Measurements from ENCODE around the gene ZNF37A. TPM values are rescaled to one million over a fixed set of nuclear protein-coding genes. Genes with fewer than 3 reads are reported as not detected.
"Not testable (repeated sequence)": the region's sequence is repeated elsewhere in the genome, so short reads cannot be mapped to it uniquely, and the experiment has no call there.

ZNF37A gene
- polyA plus RNA-seq (2012; ENCODE audit: low read depth, missing spikeins): 8.3 TPM

DNA sequence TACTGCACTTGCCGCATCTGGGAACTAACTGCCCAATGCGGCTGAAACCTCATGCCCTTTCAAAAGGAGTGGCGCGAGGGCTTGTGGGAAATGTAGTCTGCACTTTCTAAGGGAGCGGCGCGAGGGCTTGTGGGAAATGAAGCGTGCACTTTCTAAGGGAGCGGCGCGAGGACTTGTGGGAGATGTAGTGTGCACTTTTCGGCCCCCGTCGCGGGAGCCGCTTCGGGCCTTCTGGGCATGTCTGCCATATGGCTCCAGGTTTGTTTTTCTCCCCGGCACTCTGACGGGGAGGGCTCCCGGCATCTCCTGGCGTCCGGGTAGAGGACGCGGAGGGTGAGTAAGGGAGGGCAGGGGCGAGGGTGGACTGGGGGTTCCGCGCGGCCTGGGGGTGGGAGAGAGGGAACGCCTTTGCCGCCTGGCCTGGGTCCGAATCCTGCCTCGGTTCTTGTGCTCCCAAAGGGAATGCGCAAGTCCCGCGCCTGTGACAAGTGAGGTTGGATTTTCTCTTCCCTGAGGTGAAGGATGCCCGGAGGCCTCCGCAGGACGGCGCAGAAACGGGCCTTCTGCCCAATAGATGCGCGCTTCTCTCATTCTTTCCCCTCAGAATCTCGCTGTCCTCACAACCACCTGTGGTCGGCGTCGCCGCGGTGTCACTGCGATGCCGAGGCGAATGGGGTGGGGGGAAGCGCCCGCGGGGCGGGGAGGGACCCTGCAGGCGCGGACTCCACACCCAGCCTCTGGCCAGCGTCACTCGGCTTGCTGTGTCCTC lies at the start of gene ZNF37A:
Gene ZNF37A, plus strand, starts transcription at position 180 of the 769 bp plus-strand sequence. CDS start 2,281 bp downstream, outside the sequence.
- DNase-seq (ENCODE audit: insufficient read length, low spot score) (peak; percentile 62), FAIRE-seq (peak; percentile 71)
- no peak for TF ChIP-seq PAX5 (IDR thresholded peaks at IDR 0.05; ENCODE audit: insufficient read depth, low read length, severe bottlenecking)
- TF ChIP-seq TAF1 (IDR thresholded peaks at IDR 0.05; ENCODE audit: low read depth, low read length): 0 out of 2 replicates have a peak, but pooled peaks have one; percentile 42

DNA sequence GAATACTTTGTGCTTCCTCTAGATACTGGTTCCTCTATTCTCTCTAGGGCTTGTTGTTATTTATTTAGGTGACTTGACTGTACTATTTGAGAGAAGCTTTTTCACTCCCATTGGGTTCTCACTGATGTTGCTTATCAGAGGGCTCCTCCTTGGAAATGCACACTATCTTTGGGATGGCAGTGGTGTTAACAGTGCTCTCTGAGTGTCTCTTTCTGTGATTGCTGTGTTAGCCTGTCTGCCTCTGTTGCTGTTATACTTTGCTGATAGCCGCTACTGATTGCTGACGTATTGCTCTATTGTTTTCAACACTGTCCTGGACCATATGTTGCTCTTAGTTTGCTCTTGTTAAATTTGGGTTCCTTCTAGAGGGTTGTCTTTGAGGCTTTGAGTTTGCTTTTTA lies 49.0 kb upstream of the ZNF37A start:
- no peak for DNase-seq (ENCODE audit: insufficient read length, low spot score)
- TF ChIP-seq TAF1 (IDR thresholded peaks at IDR 0.05; ENCODE audit: low read depth, low read length): no peak
- no peak for TF ChIP-seq POLR2A (IDR thresholded peaks at IDR 0.05; ENCODE audit: low read depth, low read length)
- no peak for TF ChIP-seq POLR2AphosphoS5 (IDR thresholded peaks at IDR 0.05; ENCODE audit: low read depth, low read length)
- no peak for TF ChIP-seq PAX5 (IDR thresholded peaks at IDR 0.05; ENCODE audit: insufficient read depth, low read length, severe bottlenecking)
- TF ChIP-seq POU2F2 (IDR thresholded peaks at IDR 0.05; ENCODE audit: low read depth, low read length): no peak
- TF ChIP-seq SPI1 (IDR thresholded peaks at IDR 0.05; ENCODE audit: low read depth, low read length): no peak
- peak; percentile 63 for FAIRE-seq

DNA sequence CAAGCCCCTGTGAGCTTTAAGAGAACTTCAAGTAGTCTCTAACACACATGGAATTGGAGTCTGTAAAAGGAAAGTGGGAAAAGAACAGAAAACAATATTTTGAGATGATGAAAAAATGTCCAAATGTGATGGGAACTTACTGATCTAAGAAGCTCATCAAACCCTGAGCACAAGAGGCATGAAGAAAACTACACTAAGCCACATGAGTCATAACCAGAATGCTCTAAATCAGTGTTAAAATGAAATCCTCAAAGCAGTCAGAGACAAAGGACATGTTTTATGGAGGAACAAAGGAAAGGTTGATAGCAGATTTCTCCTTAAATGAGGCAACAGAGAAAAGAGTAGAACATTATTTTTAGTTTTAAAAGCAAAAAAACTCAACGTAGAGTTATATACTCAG lies 46.5 kb upstream of the ZNF37A start:
- FAIRE-seq (peak; percentile 9), DNase-seq (ENCODE audit: insufficient read length, low spot score) (no peak)
- TF ChIP-seq PAX5 (IDR thresholded peaks at IDR 0.05; ENCODE audit: insufficient read depth, low read length, severe bottlenecking) (no peak), POLR2AphosphoS5 (IDR thresholded peaks at IDR 0.05; ENCODE audit: low read depth, low read length) (no peak), TAF1 (IDR thresholded peaks at IDR 0.05; ENCODE audit: low read depth, low read length) (no peak), SPI1 (IDR thresholded peaks at IDR 0.05; ENCODE audit: low read depth, low read length) (no peak), POLR2A (IDR thresholded peaks at IDR 0.05; ENCODE audit: low read depth, low read length) (no peak), POU2F2 (IDR thresholded peaks at IDR 0.05; ENCODE audit: low read depth, low read length) (no peak)

DNA sequence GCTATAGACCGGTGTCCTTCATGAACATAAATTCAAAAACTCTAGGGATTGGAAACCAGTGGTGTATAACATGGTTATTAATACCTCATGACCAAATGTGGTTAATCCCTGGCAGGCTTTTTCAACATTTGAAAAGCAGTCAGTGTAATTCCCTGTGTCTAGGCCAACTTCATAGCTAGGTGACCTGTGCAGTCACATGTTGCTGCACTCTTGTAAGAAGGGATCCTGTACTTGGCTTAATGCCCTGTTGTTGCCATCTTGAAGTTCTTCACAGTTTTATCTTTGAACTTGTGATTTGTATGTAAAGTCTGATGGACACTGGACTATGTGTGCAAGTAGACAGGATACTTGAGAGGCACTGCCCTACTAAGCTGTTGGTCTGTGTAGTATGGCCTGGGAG lies 43.9 kb upstream of the ZNF37A start:
- FAIRE-seq: no peak
- TF ChIP-seq POU2F2 (IDR thresholded peaks at IDR 0.05; ENCODE audit: low read depth, low read length) (no peak), POLR2AphosphoS5 (IDR thresholded peaks at IDR 0.05; ENCODE audit: low read depth, low read length) (no peak), TAF1 (IDR thresholded peaks at IDR 0.05; ENCODE audit: low read depth, low read length) (no peak), PAX5 (IDR thresholded peaks at IDR 0.05; ENCODE audit: insufficient read depth, low read length, severe bottlenecking) (no peak), POLR2A (IDR thresholded peaks at IDR 0.05; ENCODE audit: low read depth, low read length) (no peak), SPI1 (IDR thresholded peaks at IDR 0.05; ENCODE audit: low read depth, low read length) (no peak)
- no peak for DNase-seq (ENCODE audit: insufficient read length, low spot score)

DNA sequence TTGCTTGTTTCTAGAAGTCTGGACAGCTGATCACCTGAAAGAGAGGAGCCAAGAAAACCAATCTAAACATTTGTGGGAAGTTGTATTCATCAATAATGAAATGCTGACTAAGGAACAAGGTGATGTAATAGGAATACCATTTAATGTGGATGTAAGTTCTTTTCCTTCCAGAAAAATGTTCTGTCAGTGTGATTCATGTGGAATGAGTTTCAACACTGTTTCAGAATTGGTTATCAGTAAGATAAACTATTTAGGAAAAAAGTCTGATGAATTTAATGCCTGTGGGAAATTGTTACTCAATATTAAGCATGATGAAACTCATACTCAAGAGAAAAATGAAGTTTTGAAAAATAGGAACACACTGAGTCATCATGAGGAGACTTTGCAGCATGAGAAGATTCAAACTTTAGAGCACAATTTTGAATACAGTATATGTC lies 39.8 kb upstream of the ZNF37A start:
- DNase-seq (ENCODE audit: insufficient read length, low spot score) (no peak), FAIRE-seq (no peak)
- TF ChIP-seq POLR2AphosphoS5 (IDR thresholded peaks at IDR 0.05; ENCODE audit: low read depth, low read length) (no peak), SPI1 (IDR thresholded peaks at IDR 0.05; ENCODE audit: low read depth, low read length) (no peak), POLR2A (IDR thresholded peaks at IDR 0.05; ENCODE audit: low read depth, low read length) (no peak), PAX5 (IDR thresholded peaks at IDR 0.05; ENCODE audit: insufficient read depth, low read length, severe bottlenecking) (no peak), POU2F2 (IDR thresholded peaks at IDR 0.05; ENCODE audit: low read depth, low read length) (no peak), TAF1 (IDR thresholded peaks at IDR 0.05; ENCODE audit: low read depth, low read length) (no peak)

DNA sequence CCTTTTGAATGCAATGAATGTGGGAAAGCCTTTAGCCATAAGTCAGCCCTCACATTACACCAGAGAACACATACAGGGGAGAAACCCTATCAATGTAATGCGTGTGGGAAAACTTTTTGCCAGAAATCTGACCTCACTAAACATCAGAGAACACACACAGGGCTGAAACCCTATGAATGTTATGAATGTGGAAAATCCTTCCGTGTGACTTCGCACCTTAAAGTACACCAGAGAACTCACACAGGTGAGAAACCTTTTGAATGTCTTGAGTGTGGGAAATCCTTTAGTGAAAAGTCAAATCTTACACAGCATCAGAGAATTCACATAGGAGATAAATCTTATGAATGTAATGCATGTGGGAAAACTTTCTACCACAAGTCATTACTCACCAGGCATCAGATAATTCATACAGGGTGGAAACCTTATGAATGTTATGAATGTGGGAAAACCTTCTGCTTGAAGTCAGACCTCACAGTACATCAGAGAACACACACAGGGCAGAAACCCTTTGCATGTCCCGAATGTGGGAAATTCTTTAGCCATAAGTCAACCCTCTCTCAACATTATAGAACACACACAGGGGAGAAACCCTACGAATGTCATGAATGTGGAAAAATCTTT lies 38.8 kb upstream of the ZNF37A start:
- not testable (repeated sequence) for DNase-seq (ENCODE audit: insufficient read length, low spot score)
- FAIRE-seq: peak; percentile 50

DNA sequence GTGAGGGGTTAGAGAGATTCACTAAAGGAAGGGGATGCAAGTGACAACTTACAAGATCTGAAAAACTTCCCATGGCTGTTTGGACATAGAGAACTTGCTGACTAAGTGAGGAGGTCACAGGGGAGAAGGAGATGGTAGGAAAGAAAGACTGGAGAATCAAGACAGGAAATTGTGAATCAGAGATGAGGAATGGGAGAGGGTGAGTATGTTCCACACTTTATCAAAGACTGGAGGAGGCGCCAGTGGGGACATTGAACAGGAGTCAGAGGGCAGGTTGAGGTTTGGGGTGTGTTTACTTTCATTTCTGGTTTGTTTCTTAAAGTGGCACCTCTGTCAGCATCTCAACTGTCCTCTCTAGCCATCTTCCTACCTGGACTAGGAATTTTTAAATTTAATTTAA lies 24.5 kb upstream of the ZNF37A start:
- DNase-seq (ENCODE audit: insufficient read length, low spot score); FAIRE-seq: not testable (repeated sequence)

DNA sequence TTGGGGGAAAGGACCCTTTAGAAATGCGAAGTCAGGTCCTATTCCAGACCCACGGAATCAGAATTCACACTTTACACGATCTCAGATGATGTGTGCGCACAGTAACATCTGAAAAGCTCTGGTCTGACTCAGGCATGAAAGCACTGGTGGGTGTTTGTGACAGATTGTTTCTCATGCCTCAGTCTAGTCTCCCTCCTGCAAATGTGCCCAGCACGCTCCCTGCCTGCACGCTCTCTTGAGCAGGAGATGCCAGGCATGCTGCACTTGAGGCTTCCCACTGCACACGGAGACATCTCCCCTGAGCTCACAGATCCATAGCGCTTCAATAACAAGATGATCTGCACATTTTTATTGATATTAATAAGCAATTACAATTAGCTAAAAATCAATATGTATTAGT lies 23.6 kb upstream of the ZNF37A start:
- TF ChIP-seq PAX5 (IDR thresholded peaks at IDR 0.05; ENCODE audit: insufficient read depth, low read length, severe bottlenecking) (no peak), TAF1 (IDR thresholded peaks at IDR 0.05; ENCODE audit: low read depth, low read length) (no peak), POLR2A (IDR thresholded peaks at IDR 0.05; ENCODE audit: low read depth, low read length) (no peak), POU2F2 (IDR thresholded peaks at IDR 0.05; ENCODE audit: low read depth, low read length) (no peak), SPI1 (IDR thresholded peaks at IDR 0.05; ENCODE audit: low read depth, low read length) (no peak), POLR2AphosphoS5 (IDR thresholded peaks at IDR 0.05; ENCODE audit: low read depth, low read length) (no peak)
- FAIRE-seq (no peak), DNase-seq (ENCODE audit: insufficient read length, low spot score) (no peak)

DNA sequence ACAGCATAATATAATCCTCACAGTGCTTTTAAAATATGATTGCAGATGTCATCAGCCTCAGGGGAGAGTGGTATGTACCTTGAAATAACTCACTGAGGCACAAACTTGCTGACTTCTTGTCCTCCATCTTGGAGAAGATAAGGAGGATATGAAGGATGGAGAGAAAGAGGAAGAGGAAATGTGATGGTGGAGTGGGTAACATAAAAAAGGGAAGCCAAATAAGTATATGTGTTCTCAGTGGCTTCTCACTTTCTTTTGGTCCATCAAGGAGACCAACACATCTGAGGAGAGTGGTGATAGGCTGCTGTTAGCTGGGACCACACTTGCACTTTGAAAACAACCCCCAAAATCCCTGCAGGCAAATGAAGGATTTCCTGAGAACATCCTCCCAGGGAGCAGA lies 21.6 kb upstream of the ZNF37A start:
- TF ChIP-seq POU2F2 (IDR thresholded peaks at IDR 0.05; ENCODE audit: low read depth, low read length): no peak
- TF ChIP-seq SPI1 (IDR thresholded peaks at IDR 0.05; ENCODE audit: low read depth, low read length): peak; percentile 52; the same call in 1 of the 2 replicates
- FAIRE-seq (no peak), DNase-seq (ENCODE audit: insufficient read length, low spot score) (no peak)

DNA sequence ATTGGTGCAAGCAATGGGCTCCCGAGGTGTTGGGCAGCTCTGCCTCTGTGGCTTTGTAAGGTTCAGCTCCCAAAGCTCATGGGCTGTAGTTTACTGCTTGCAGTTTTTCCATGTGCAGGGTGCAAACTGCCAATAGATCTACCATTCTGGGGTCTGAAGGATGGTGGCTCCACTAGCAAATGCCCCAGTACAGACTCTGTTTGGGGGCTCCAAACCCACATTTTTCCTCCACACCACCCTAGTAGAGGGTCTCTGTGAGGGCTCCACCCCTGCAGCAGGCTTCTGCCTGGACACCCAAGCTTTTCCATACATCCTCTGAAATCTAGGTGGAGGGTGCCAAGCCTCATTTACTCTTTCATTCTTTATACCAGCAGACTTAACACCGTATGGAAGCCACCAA lies 17.4 kb upstream of the ZNF37A start:
- DNase-seq (ENCODE audit: insufficient read length, low spot score): no peak
- no peak for FAIRE-seq
- no peak for TF ChIP-seq SPI1 (IDR thresholded peaks at IDR 0.05; ENCODE audit: low read depth, low read length)
- no peak for TF ChIP-seq POLR2AphosphoS5 (IDR thresholded peaks at IDR 0.05; ENCODE audit: low read depth, low read length)
- TF ChIP-seq POU2F2 (IDR thresholded peaks at IDR 0.05; ENCODE audit: low read depth, low read length): no peak
- TF ChIP-seq TAF1 (IDR thresholded peaks at IDR 0.05; ENCODE audit: low read depth, low read length): no peak
- no peak for TF ChIP-seq PAX5 (IDR thresholded peaks at IDR 0.05; ENCODE audit: insufficient read depth, low read length, severe bottlenecking)
- TF ChIP-seq POLR2A (IDR thresholded peaks at IDR 0.05; ENCODE audit: low read depth, low read length): no peak

DNA sequence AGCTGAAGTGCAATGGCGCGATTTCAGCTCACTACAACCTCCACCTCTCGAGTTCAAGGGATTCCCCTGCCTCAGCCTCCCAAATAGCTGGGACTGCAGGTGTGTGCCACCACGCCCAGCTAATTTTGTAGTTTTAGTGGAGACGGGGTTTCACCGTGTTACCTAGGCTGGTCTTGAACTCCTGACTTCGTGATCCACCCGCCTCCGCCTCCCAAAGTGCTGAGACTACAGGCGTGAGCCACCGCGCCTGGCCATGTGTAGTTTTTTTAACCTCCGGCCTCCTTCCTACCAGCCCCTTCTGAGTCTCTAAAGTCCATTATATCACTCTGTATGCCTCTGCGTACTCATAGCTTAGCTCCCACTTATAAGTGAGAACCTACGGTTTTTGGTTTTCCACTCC lies 819 bp upstream of the ZNF37A start:
- not testable (repeated sequence) for FAIRE-seq; DNase-seq (ENCODE audit: insufficient read length, low spot score)

All from GM12891 (cell line).